ENCODE measurements around the gene RNGTT.

RNGTT gene

GRCh38 chr6:88612631-88613030, 350.8 kb downstream of the RNGTT start:
- no peaks in the 10 kb centered on the region for H3K27me3 Mint-ChIP-seq (ENCODE audit: low read depth)
- H3K36me3 Mint-ChIP-seq (ENCODE audit: low read depth) = peaks cover 21% of the 10 kb centered on the region
- H3K4me1 Mint-ChIP-seq (ENCODE audit: low read depth) = no peaks in the 10 kb centered on the region
- no peak overlapping the region for H3K27ac Mint-ChIP-seq
- H3K4me3 Mint-ChIP-seq = no peak overlapping the region
- H3K9me3 Mint-ChIP-seq = peaks cover 3% of the 10 kb centered on the region

- Mint-ChIP-seq H3K4me1 (ENCODE audit: low read depth) (no peaks in the 10 kb centered on the region), H3K4me3 (no peak overlapping the region), H3K9me3 (peaks cover 3% of the 10 kb centered on the region), H3K27me3 (ENCODE audit: low read depth) (no peaks in the 10 kb centered on the region), H3K36me3 (ENCODE audit: low read depth) (peaks cover 21% of the 10 kb centered on the region), H3K27ac (no peak overlapping the region)
Observed at GRCh38 chr6:88611721-88612120, 351.7 kb downstream of the RNGTT start.

GRCh38 chr6:88609983-88610382, 353.4 kb downstream of the RNGTT start:
- Mint-ChIP-seq H3K9me3 (peaks cover 3% of the 10 kb centered on the region), H3K36me3 (ENCODE audit: low read depth) (peaks cover 21% of the 10 kb centered on the region), H3K27me3 (ENCODE audit: low read depth) (no peaks in the 10 kb centered on the region), H3K4me1 (ENCODE audit: low read depth) (no peaks in the 10 kb centered on the region), H3K27ac (no peak overlapping the region), H3K4me3 (no peak overlapping the region)

- Mint-ChIP-seq H3K4me3 (no peak overlapping the region), H3K4me1 (ENCODE audit: low read depth) (no peaks in the 10 kb centered on the region), H3K36me3 (ENCODE audit: low read depth) (peaks cover 3% of the 10 kb centered on the region)
Observed at GRCh38 chr6:88605271-88605670, 358.1 kb downstream of the RNGTT start.

GRCh38 chr6:88599571-88599970, 363.8 kb downstream of the RNGTT start:
- Mint-ChIP-seq H3K27ac (no peak overlapping the region), H3K27me3 (ENCODE audit: low read depth) (no peaks in the 10 kb centered on the region), H3K9me3 (peaks cover 7% of the 10 kb centered on the region), H3K36me3 (ENCODE audit: low read depth) (no peaks in the 10 kb centered on the region), H3K4me1 (ENCODE audit: low read depth) (no peaks in the 10 kb centered on the region), H3K4me3 (no peak overlapping the region)

More at GRCh38 chr6:88605271-88605670, 358.1 kb downstream of the RNGTT start:
- no peaks in the 10 kb centered on the region for H3K27me3 Mint-ChIP-seq (ENCODE audit: low read depth)
- peaks cover 3% of the 10 kb centered on the region for H3K9me3 Mint-ChIP-seq
- no peak overlapping the region for H3K27ac Mint-ChIP-seq

DNA sequence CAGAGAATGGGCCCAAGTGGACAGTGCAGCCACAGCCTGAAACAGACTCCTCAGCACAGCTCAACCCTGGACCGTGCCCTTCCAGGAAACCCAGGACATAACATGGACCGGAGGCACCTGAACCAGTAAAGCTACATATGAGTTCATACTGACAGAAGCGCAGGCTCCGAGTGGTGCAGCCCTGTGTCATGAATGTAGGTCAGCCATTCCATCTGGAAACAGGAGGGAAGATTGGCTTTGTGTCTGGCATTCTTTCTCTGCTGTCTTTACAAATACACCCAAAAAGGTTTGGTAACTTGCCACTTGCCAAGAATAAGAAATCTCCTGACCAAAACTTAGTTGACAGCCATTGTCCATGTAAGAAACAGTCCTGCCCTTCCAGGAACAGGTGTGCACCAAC, 366.6 kb downstream of the RNGTT start:
- Mint-ChIP-seq H3K4me3 (no peak overlapping the region), H3K4me1 (ENCODE audit: low read depth) (no peaks in the 10 kb centered on the region)

GRCh38 chr6:88588938-88589337, 374.5 kb downstream of the RNGTT start:
- Mint-ChIP-seq H3K9me3 (peaks cover 19% of the 10 kb centered on the region), H3K36me3 (ENCODE audit: low read depth) (peaks cover 3% of the 10 kb centered on the region), H3K27ac (no peak overlapping the region), H3K4me3 (no peak overlapping the region), H3K27me3 (ENCODE audit: low read depth) (no peaks in the 10 kb centered on the region), H3K4me1 (ENCODE audit: low read depth) (no peaks in the 10 kb centered on the region)

More for the DNA sequence above, 366.6 kb downstream of the RNGTT start:
- H3K36me3 Mint-ChIP-seq (ENCODE audit: low read depth) = peaks cover 3% of the 10 kb centered on the region
- no peak overlapping the region for H3K27ac Mint-ChIP-seq
- no peaks in the 10 kb centered on the region for H3K27me3 Mint-ChIP-seq (ENCODE audit: low read depth)
- H3K9me3 Mint-ChIP-seq = peaks cover 25% of the 10 kb centered on the region

DNA sequence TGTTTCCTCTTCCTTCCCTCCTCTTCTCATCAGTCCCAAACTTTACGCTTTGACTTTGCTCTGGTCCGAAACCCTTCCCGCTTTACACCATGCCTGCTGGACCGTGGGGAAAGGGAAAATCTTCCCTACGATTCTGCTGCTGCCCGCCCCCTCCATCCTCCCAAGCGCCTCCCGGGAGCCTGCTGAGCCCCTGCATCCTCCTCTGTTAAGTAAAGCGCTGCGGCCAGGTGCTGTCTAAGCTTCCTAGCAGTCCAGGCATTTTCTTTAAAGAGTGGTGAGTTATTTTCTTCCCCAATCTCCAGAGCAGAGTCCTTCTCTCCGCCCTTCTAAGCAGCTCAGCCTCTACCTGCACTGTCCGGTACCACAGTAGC, 376.3 kb downstream of the RNGTT start:
- no peak overlapping the region for H3K4me3 Mint-ChIP-seq
- H3K4me1 Mint-ChIP-seq (ENCODE audit: low read depth) = no peaks in the 10 kb centered on the region
- H3K36me3 Mint-ChIP-seq (ENCODE audit: low read depth) = peaks cover 3% of the 10 kb centered on the region
- H3K27ac Mint-ChIP-seq = no peak overlapping the region
- no peaks in the 10 kb centered on the region for H3K27me3 Mint-ChIP-seq (ENCODE audit: low read depth)
- peaks cover 4% of the 10 kb centered on the region for H3K9me3 Mint-ChIP-seq

DNA sequence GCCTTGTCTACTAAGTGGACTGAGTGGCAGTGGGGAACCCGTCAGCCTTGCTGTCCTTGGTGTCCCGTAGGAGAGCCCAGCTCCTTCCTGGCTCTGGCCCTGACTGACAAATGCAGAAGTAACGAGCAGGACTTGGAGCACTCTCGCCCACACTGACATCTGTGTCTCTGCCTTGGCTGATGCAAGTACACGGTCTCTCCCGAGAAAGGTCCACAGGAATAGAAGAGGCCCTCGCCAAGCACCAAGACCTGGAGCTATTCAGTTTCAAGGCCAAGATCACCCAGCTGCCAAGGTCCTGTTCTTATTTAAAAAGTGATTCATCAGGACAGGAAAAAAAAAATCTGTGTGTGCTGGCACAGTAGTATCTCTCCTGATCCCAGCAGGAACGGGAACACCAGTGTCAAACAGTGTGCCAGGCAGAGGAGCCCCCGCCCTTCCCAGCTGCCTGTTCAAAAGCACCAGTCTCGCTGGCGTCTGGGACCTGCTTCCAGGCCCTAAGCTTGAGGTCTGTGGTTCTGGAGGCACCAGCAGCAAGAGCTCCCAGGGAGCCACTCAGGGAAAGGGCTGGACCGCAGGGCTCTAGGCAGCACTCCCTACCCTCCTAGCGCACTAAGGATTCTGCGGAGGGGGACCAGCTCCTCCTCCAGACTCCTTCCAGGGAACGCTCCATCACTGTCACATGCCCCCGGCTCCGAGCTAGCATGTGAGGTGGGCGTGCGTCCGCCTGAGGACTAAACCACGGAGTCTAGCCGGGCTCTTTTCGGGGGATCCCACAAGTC, 376.9 kb downstream of the RNGTT start:
- Mint-ChIP-seq H3K9me3 (no peaks in the 10 kb centered on the region), H3K36me3 (ENCODE audit: low read depth) (no peaks in the 10 kb centered on the region), H3K4me3 (no peak overlapping the region), H3K27ac (no peak overlapping the region), H3K27me3 (ENCODE audit: low read depth) (no peaks in the 10 kb centered on the region), H3K4me1 (ENCODE audit: low read depth) (no peaks in the 10 kb centered on the region)

GRCh38 chr6:88585276-88585692, 378.1 kb downstream of the RNGTT start:
- Mint-ChIP-seq H3K4me1 (ENCODE audit: low read depth) (no peaks in the 10 kb centered on the region), H3K4me3 (no peak overlapping the region), H3K27me3 (ENCODE audit: low read depth) (no peaks in the 10 kb centered on the region), H3K36me3 (ENCODE audit: low read depth) (no peaks in the 10 kb centered on the region), H3K9me3 (no peaks in the 10 kb centered on the region), H3K27ac (no peak overlapping the region)

DNA sequence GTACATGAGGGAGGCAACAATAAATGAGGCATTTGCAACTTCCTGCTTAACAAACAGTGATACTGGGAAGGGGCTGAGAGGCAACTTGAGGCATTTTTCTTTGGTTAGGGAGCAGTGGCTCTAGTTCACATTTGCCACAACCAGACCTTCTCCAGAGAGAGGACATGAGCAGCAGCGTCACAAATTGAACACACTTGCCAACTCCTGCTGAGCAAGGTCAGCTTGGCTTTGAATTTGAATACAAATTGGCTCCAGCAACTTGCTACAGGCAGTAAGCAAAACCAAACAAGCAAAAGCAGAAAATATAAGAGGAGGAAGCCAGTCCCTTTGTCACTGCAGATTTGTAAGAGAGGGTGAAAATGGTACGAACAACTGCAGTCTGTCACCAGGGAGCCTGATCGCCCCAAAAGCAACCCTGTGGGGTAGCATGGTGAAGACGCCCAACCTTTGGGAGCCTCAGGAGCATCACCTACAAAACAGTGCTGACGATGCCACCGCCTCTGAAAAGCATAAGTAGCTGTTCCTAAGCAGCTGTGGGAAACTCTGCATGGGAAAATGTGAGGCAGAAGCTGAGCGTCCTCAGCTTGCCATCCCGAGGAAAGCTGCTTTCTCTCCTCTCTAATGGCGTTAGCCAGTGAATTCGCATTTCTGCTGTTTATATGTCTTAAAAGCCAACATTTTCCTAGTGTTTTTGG, 378.7 kb downstream of the RNGTT start:
- Mint-ChIP-seq H3K27ac (no peak overlapping the region), H3K4me1 (ENCODE audit: low read depth) (no peaks in the 10 kb centered on the region), H3K4me3 (no peak overlapping the region), H3K27me3 (ENCODE audit: low read depth) (peaks cover 4% of the 10 kb centered on the region), H3K36me3 (ENCODE audit: low read depth) (no peaks in the 10 kb centered on the region), H3K9me3 (no peaks in the 10 kb centered on the region)

DNA sequence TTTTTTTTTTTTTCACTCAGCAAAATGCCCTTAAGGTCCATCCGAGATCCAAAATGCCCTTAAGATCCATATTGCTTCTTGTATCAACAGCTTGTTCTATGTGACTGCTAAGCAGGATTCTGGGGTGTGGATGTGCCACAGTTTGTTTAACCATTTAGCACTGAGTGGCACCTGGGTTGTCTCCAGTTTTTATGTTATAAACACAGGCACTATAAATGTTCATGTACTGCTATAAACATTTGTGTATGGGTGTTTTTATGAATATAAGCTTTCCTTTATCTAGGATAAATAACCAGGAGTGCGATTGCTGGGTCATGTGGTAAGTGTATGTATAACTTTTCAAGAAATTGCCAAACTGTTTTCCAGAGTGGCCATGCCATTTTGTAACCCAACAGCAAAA, 386.0 kb downstream of the RNGTT start:
- H3K4me3 Mint-ChIP-seq = no peak overlapping the region
- no peaks in the 10 kb centered on the region for H3K9me3 Mint-ChIP-seq
- H3K36me3 Mint-ChIP-seq (ENCODE audit: low read depth) = no peaks in the 10 kb centered on the region
- no peaks in the 10 kb centered on the region for H3K4me1 Mint-ChIP-seq (ENCODE audit: low read depth)
- H3K27me3 Mint-ChIP-seq (ENCODE audit: low read depth) = peaks cover 4% of the 10 kb centered on the region
- H3K27ac Mint-ChIP-seq = no peak overlapping the region

DNA sequence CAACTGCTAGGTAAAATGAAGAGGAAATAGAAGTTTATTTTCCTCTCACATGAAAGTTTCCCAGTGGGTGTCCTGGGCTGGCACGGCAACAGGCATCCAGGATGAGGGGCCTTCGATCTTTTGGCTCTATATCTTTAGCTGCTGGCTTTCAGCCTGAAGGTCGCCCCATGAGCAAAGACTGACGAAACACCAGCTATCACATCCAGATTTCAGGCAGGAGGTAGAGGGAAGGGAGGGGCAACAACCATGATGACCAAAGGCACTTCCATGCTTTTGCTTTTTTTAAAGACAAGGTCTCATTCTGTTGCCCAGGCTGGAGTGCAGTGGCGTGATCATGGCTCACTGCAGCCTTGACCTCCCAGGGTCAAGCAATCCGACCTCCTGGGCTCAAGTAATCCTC, 387.9 kb downstream of the RNGTT start:
- Mint-ChIP-seq H3K36me3 (ENCODE audit: low read depth) (no peaks in the 10 kb centered on the region), H3K27me3 (ENCODE audit: low read depth) (peaks cover 4% of the 10 kb centered on the region), H3K9me3 (no peaks in the 10 kb centered on the region), H3K4me1 (ENCODE audit: low read depth) (no peaks in the 10 kb centered on the region), H3K4me3 (no peak overlapping the region), H3K27ac (no peak overlapping the region)

DNA sequence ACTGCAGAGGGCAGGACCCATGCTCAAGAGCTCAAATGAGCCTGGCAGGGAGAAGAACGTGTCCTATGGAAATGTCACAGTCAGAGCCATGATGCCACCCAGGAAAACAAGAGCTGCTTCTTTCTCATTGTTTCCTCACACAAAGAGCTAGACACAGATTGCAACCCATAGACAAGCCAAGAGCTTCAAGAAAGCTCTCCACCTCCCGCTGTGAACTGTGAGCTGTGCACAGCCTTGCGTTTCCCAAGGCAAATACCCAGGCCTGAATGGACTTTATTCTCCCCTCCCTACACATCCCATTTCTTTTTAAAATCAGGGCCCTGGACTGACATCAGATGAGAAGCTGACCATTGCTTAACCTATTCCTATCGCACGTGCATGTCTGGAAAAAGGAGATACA, 388.8 kb downstream of the RNGTT start:
- no peaks in the 10 kb centered on the region for H3K36me3 Mint-ChIP-seq (ENCODE audit: low read depth)
- H3K27ac Mint-ChIP-seq = no peak overlapping the region
- no peak overlapping the region for H3K4me3 Mint-ChIP-seq
- H3K27me3 Mint-ChIP-seq (ENCODE audit: low read depth) = no peaks in the 10 kb centered on the region
- H3K9me3 Mint-ChIP-seq = peaks cover 2% of the 10 kb centered on the region
- no peaks in the 10 kb centered on the region for H3K4me1 Mint-ChIP-seq (ENCODE audit: low read depth)

DNA sequence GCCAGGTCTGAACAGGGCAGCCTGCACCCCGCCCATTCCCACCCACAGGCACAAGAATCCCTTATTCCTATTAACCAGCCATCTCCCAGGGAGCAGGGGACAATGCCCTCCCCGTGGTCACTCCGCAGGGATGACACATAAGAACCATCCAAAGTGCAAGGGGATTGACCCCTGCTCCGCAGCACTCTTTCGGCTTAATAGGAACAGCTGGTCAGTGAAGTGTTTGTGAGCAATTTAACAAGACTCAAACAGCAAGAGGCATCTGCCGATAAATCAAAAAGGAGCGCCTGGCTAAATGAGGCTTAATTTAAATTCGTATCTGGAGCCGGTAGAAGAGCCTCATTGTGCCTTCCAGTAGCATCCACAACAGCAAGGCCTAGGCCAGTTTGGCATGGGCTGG, 389.4 kb downstream of the RNGTT start:
- H3K9me3 Mint-ChIP-seq = peaks cover 8% of the 10 kb centered on the region
- H3K27me3 Mint-ChIP-seq (ENCODE audit: low read depth) = no peaks in the 10 kb centered on the region
- H3K36me3 Mint-ChIP-seq (ENCODE audit: low read depth) = no peaks in the 10 kb centered on the region
- H3K27ac Mint-ChIP-seq = no peak overlapping the region
- no peak overlapping the region for H3K4me3 Mint-ChIP-seq
- no peaks in the 10 kb centered on the region for H3K4me1 Mint-ChIP-seq (ENCODE audit: low read depth)

All from T-helper 1 cell treated with Interleukin-12 subunit alpha and Interleukin-12 subunit beta and Interleukin-4 antibody, amounts not matched to agents 30 μg/mL and 1 μg/mL, for 36 hours (primary cell).